ENCODE measurements around the gene ARAF.
"Not testable (repeated sequence)": the region's sequence is repeated elsewhere in the genome, so short reads cannot be mapped to it uniquely, and the experiment has no call there.

- TF ChIP-seq POLR2A, POLR2AphosphoS5 (IDR thresholded peaks at IDR 0.05; ENCODE audit: low read depth, low read length): not testable (repeated sequence)
Observed at GRCh38 chrX:47513034-47513965, 47.7 kb upstream of the ARAF start.

Measured in GM12892 (cell line).